ENCODE measurements around the gene EDAR.

The EDAR gene

DNA sequence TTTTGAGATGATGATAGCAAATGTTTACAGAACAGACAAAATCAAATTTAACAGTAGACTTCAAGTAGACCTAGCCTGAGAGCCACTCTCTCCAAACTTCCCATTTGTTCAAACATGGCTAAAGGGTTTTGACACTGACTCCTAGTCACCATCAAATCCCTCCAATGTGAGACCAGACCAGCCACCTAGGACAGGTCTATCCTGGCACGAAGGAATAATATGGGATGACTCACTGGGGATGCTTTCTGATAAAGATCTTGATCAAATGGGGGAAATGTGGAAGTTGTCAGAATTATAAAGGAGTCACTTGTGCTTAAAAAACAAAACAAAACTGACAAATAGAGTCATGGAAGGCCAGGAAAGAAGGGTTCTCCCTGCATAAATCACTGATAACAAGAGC is 95.7 kb downstream of the EDAR start:
- no peak for DNase-seq (ENCODE audit: low read depth)
- TF ChIP-seq, protein P1, sequence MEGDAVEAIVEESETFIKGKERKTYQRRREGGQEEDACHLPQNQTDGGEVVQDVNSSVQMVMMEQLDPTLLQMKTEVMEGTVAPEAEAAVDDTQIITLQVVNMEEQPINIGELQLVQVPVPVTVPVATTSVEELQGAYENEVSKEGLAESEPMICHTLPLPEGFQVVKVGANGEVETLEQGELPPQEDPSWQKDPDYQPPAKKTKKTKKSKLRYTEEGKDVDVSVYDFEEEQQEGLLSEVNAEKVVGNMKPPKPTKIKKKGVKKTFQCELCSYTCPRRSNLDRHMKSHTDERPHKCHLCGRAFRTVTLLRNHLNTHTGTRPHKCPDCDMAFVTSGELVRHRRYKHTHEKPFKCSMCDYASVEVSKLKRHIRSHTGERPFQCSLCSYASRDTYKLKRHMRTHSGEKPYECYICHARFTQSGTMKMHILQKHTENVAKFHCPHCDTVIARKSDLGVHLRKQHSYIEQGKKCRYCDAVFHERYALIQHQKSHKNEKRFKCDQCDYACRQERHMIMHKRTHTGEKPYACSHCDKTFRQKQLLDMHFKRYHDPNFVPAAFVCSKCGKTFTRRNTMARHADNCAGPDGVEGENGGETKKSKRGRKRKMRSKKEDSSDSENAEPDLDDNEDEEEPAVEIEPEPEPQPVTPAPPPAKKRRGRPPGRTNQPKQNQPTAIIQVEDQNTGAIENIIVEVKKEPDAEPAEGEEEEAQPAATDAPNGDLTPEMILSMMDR (IDR thresholded peaks at IDR 0.05; ENCODE audit: low read depth, low read length, missing control alignments) = no peak
- in situ Hi-C loops (cut with HindIII; ENCODE audit: low sequenced_read_pairs) = no loop called here
- H3K4me3 ChIP-seq (ENCODE audit: low read depth, low read length) = no peak overlapping the region

DNA sequence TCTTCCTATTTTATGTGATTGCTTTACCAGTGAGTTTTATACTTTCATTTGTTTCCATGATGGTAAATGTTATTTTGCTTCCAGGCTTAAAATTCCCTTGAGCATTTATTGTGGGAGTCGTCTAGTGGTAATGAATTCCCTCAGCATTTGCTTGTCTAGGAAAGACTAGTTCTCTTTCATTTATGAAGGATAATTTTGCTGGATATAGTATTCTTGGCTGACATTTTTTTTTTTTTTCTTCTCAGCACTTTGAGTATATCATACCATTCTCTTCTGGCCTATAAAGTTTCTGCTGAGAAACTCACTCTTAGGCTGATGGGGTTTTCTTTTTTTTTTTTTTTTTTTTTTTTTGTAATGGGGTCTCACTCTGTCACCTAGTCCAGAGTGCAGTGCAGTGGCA is 99.1 kb downstream of the EDAR start:
- no peak for DNase-seq (ENCODE audit: low read depth)
- TF ChIP-seq, protein P1 (IDR thresholded peaks at IDR 0.05; ENCODE audit: low read depth, low read length, missing control alignments) = no peak
- no peak overlapping the region for H3K4me3 ChIP-seq (ENCODE audit: low read depth, low read length)
- in situ Hi-C loops (cut with HindIII; ENCODE audit: low sequenced_read_pairs) = no loop called here

DNA sequence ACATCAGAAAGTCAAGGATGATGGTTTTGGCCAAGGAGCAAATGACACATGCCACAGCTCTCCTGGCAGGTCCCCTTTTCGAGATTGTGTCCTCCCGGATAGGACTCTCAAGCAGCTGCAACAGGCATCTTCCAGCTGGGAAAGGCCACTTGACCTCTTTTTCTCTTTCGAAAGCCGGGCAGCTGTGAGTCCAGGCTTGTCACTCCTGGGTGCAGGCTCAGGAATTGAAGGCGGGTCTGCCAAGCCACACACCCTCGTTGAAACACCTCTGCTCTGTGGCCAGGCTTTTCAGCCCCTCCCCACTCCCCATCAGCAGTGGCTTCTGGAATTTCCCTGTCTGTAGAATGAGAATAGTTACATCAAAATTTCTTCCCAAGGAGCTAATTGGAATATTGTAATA is 104.4 kb downstream of the EDAR start:
- in situ Hi-C loops (cut with HindIII; ENCODE audit: low sequenced_read_pairs) = no loop called here
- H3K4me3 ChIP-seq (ENCODE audit: low read depth, low read length) = no peak overlapping the region
- TF ChIP-seq, protein P1 (IDR thresholded peaks at IDR 0.05; ENCODE audit: low read depth, low read length, missing control alignments) = no peak
- DNase-seq (ENCODE audit: low read depth) = no peak

DNA sequence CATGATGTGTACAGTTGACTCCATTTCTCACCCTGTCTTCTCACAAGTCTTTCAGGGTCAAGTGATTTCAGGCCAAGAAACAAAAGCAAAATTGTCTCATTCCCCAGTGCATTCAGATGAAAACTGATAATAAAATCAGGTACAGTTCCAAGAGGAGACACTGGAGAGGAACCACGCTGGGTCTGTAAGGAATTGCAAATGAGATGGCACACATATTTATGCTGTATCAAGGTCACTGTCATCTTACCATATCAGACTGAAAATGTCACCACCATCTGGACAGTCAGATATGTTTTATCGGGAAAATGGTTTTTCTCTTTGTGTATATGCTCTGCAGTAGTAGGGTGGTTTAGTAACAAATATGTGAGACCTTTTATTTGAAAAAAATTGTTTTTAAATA is 110.7 kb downstream of the EDAR start:
- no peak overlapping the region for H3K4me3 ChIP-seq (ENCODE audit: low read depth, low read length)
- in situ Hi-C loops (cut with HindIII; ENCODE audit: low sequenced_read_pairs) = no loop called here
- TF ChIP-seq, protein P1 (IDR thresholded peaks at IDR 0.05; ENCODE audit: low read depth, low read length, missing control alignments) = no peak
- DNase-seq (ENCODE audit: low read depth) = no peak

DNA sequence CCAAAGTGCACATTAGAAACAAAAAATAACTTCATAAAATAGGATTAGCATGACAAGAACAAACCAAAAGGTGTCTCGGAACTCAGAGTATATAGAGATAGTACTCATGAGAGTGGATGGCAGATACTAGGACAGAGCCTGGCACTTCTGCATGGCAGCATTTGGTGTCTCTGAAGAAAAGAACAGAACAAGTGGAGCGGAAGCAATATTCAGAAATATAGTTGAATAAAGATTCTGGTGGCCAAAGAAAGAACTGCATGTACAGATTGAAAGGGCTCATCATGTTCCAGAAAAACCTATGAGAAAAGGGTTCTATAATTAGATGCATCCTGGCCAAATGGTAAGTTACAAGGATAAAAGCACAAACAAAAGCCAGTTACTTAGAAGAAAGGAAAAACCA is 111.5 kb downstream of the EDAR start:
- H3K4me3 ChIP-seq (ENCODE audit: low read depth, low read length) = no peak overlapping the region
- DNase-seq (ENCODE audit: low read depth) = no peak
- in situ Hi-C loops (cut with HindIII; ENCODE audit: low sequenced_read_pairs) = no loop called here
- TF ChIP-seq, protein P1 (IDR thresholded peaks at IDR 0.05; ENCODE audit: low read depth, low read length, missing control alignments) = no peak

DNA sequence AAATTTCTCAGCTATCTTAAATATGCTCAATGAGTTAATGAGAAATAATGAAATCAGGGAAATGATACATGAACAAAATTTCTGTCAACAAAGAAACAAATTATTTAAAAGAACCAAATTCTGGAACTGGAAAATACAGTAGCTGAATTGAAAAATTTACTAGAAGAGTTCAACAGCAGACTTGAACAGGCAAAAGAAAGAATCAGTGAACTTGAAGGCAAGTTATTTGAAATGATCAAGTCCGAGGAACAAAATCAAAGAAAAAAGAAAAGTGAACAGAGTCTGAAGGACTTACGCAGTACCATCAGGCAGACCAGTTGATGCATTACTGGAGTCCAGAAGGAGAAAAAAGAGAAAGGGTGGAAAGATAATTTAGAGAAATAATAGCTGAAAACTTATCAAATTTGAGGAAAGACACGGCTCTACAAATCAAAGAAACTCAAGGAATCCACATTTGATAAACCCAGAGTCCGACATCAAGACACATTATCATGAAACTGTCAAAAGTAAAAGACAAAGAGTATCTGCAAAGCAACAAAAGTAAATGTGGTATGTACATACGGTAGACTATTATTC is 118.9 kb downstream of the EDAR start:
- in situ Hi-C loops (cut with HindIII; ENCODE audit: low sequenced_read_pairs) = no loop called here
- no peak overlapping the region for H3K4me3 ChIP-seq (ENCODE audit: low read depth, low read length)
- no peak for DNase-seq (ENCODE audit: low read depth)
- TF ChIP-seq, protein P1 (IDR thresholded peaks at IDR 0.05; ENCODE audit: low read depth, low read length, missing control alignments) = no peak

DNA sequence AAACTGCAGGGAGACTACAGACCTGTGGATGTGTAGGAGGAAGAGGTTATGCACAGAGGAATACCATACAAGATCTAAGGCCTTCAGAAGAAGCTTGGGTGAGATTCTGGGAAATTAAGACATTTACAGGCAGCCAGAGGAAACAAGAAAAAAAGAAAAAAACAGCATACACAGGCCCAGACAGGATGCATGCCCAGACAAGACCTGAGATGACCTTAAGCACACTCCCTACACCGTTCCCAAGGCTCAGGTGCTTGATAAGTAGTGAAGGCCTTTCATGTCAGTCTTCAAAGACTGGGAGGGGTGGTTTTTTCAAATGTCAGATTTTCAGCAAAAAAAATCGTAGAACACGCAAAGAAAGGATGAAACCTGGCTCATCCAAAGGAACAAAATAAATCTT is 119.5 kb downstream of the EDAR start:
- no peak overlapping the region for H3K4me3 ChIP-seq (ENCODE audit: low read depth, low read length)
- DNase-seq (ENCODE audit: low read depth) = no peak
- TF ChIP-seq, protein P1 (IDR thresholded peaks at IDR 0.05; ENCODE audit: low read depth, low read length, missing control alignments) = no peak
- in situ Hi-C loops (cut with HindIII; ENCODE audit: low sequenced_read_pairs) = no loop called here
